ENCODE data around the gene TOX2. TPM values are rescaled to one million over a fixed set of nuclear protein-coding genes. Genes with fewer than 3 reads are reported as not detected.

TOX2 gene
- total and polyA plus RNA-seq, 2 of the 4 experiments (the other 2 are of a cell fraction): 1.3 to 17.5 TPM

DNA sequence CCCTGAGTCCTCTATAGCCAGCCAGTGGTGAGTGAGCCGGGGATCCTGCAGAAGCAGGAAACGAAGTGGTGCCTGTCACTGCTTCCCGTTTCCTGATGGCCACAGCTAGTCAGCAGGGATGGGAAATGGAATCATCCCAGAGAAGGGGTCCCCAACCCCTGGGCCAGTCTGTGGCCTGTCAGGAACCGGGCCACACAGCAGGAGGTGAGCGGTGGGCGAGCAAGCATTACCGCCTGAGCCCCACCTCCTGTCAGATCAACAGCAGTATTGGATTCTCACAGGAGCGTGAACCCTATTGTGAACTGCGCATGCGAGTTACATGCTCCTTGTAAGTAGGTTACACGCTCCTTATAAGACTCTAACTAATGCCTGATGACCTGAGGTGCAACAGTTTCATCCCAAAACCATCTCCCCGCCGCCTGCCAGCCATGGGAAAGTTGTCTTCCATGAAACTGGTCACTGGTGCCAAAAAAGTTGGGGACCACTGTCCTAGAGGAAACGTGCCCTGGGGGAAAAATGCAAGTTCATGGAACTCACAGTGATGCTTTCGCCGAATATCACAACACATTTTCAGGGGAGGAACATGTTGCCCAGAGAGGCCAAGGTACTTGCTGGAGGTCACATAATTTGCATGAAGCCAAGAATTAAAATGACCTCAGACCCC is 158.5 kb downstream of the TOX2 start:
- 86% methylated on average over 11 of the region's 16 CpGs; no CpG with 5 or more reads in 1 of the 2 experiments for WGBS, 2 experiments (ENCODE audit: extremely low coverage in 2 of 2, insufficient read length in 1 of 2)
- dilution Hi-C loops (cut with HindIII; ENCODE audit: low sequenced_read_pairs, unreplicated experiment): no loop called here
- H3K23ac ChIP-seq (ENCODE audit: low read depth, low read length): no peak overlapping the region
- ChIA-PET POLR2A (ENCODE audit: unreplicated experiment) (no interaction called here), CTCF (no interaction called here)
- no peaks in the 10 kb centered on the region for H3K9me3 ChIP-seq (ENCODE audit: control insufficient read depth, insufficient read depth, low read length)
- ATAC-seq (ENCODE audit: low read depth): no peak
- peaks cover 11% of the 10 kb centered on the region for H3K9me1 ChIP-seq (ENCODE audit: insufficient read depth, low read length)
- peaks cover 4% of the 10 kb centered on the region for H3K4me1 ChIP-seq (ENCODE audit: control insufficient read depth, insufficient read depth, low read length)
- no peak overlapping the region for H3K14ac ChIP-seq (replicated peaks; ENCODE audit: low read depth, low read length)
- no peak overlapping the region for H4K91ac ChIP-seq (ENCODE audit: insufficient read depth, low read depth, low read length)
- no peak overlapping the region for H3K4ac ChIP-seq (ENCODE audit: low read depth, low read length)
- H2AK5ac ChIP-seq (ENCODE audit: low read depth, low read length): no peak overlapping the region
- TF ChIP-seq CEBPB (IDR thresholded peaks at IDR 0.05; ENCODE audit: low read depth, low read length) (no peak), SMC3 (IDR thresholded peaks at IDR 0.05; ENCODE audit: low read depth, low read length) (no peak), CHD1 (IDR thresholded peaks at IDR 0.05; ENCODE audit: low read depth, low read length) (no peak), FOS (IDR thresholded peaks at IDR 0.05; ENCODE audit: low read depth, low read length) (no peak)
- TF ChIP-seq, protein P1, sequence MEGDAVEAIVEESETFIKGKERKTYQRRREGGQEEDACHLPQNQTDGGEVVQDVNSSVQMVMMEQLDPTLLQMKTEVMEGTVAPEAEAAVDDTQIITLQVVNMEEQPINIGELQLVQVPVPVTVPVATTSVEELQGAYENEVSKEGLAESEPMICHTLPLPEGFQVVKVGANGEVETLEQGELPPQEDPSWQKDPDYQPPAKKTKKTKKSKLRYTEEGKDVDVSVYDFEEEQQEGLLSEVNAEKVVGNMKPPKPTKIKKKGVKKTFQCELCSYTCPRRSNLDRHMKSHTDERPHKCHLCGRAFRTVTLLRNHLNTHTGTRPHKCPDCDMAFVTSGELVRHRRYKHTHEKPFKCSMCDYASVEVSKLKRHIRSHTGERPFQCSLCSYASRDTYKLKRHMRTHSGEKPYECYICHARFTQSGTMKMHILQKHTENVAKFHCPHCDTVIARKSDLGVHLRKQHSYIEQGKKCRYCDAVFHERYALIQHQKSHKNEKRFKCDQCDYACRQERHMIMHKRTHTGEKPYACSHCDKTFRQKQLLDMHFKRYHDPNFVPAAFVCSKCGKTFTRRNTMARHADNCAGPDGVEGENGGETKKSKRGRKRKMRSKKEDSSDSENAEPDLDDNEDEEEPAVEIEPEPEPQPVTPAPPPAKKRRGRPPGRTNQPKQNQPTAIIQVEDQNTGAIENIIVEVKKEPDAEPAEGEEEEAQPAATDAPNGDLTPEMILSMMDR (conservative IDR thresholded peaks at IDR 0.05; ENCODE audit: low read depth, low read length): no peak
- H4K5ac ChIP-seq (ENCODE audit: low read depth, low read length): no peak overlapping the region
- H2AK9ac ChIP-seq (replicated peaks; ENCODE audit: low read depth, low read length, poor library complexity): no peak overlapping the region
- no peak overlapping the region for H2BK5ac ChIP-seq (ENCODE audit: low read depth, low read length, poor library complexity, severe bottlenecking)
- H2BK120ac ChIP-seq (ENCODE audit: low read depth, low read length): no peak overlapping the region; the same call in 1 of the 2 replicates
- H3K36me3 ChIP-seq (ENCODE audit: control insufficient read depth, insufficient read depth, low read length): peaks cover 2% of the 10 kb centered on the region; the same call in 1 of the 2 replicates
- no peaks in the 10 kb centered on the region for H3K79me1 ChIP-seq (ENCODE audit: low read depth in 1 of 2, low read length in 2 of 2)
- H3K27ac ChIP-seq (ENCODE audit: insufficient read depth, low read length): no peak overlapping the region
- H3K9ac ChIP-seq (ENCODE audit: low read depth, low read length): no peak overlapping the region
- H2AFZ ChIP-seq (replicated peaks; ENCODE audit: low read length, poor library complexity): no peak overlapping the region
- in situ Hi-C loops (cut with MboI; ENCODE audit: low sequenced_read_pairs): no loop called here
- H3K4me3 ChIP-seq (ENCODE audit: insufficient read depth, low read depth, low read length): no peak overlapping the region
- DNase-seq: no peak
- no peak overlapping the region for H3K56ac ChIP-seq (ENCODE audit: extremely low read depth, insufficient read depth, low read length)
- no peak overlapping the region for H3K18ac ChIP-seq (ENCODE audit: low read depth, low read length)
- no peaks in the 10 kb centered on the region for H3K27me3 ChIP-seq (ENCODE audit: control insufficient read depth, insufficient read depth, low read length)
- no TSS peak for BruUV-seq (replicated peaks)
- H4K20me1 ChIP-seq (ENCODE audit: insufficient read depth, low read length): no peaks in the 10 kb centered on the region
- H4K8ac ChIP-seq (ENCODE audit: low read depth in 2 of 2, low read length in 2 of 2): no peak overlapping the region
- intact Hi-C loops (cut with micrococcal nuclease): loop anchor here (10.0 kb wide), 1 partner anchor 128 kb away; no protein-coding TSS in a partner anchor
- no peak overlapping the region for H2BK15ac ChIP-seq (ENCODE audit: low read depth, low read length)
- H3K4me2 ChIP-seq (ENCODE audit: low read depth, low read length): no peak overlapping the region
- H2BK20ac ChIP-seq (ENCODE audit: low read depth, low read length): no peak overlapping the region

Measured in IMR-90 (cell line).